GM12873 (cell line): ENCODE data around the gene RGL1.

Source experiments
- CTCF ChIP-seq: IDR thresholded peaks from 2 replicates; pipeline ENCODE4 v1.5.1; 2012; ENCODE audit warnings: low read depth, mild to moderate bottlenecking, moderate library complexity, low read length, control low read depth; ENCODE audit not compliant: insufficient read depth; ENCODE audit errors: missing control alignments

RGL1 gene

GRCh38 chr1:183816110-183816509, 11.2 kb downstream of the RGL1 start:
- no peak for TF ChIP-seq CTCF

GRCh38 chr1:183817576-183818288, 12.8 kb downstream of the RGL1 start:
- TF ChIP-seq CTCF: no peak

GRCh38 chr1:183819059-183819458, 14.1 kb downstream of the RGL1 start:
- no peak for TF ChIP-seq CTCF

- TF ChIP-seq CTCF: no peak
Measured at GRCh38 chr1:183821309-183821888, 16.5 kb downstream of the RGL1 start.

- no peak for TF ChIP-seq CTCF
Measured at GRCh38 chr1:183821889-183822611, 17.1 kb downstream of the RGL1 start.

- no peak for TF ChIP-seq CTCF
Measured at GRCh38 chr1:183824291-183824690, 19.4 kb downstream of the RGL1 start.

- TF ChIP-seq CTCF: no peak
Measured at GRCh38 chr1:183827801-183828200, 22.9 kb downstream of the RGL1 start.
